GM12872 (cell line): ENCODE measurements around the gene SGCE.

Experiments
- CTCF ChIP-seq: IDR thresholded peaks from 3 replicates; pipeline ENCODE4 v1.5.1; 2011; ENCODE audit warnings: low read depth, mild to moderate bottlenecking, low read length, moderate library complexity; ENCODE audit not compliant: insufficient read depth

The SGCE gene

GRCh38 chr7:94633014-94633341 is 23.0 kb downstream of the SGCE start:
- no peak for TF ChIP-seq CTCF

GRCh38 chr7:94632338-94633013 is 23.5 kb downstream of the SGCE start:
- no peak for TF ChIP-seq CTCF

- TF ChIP-seq CTCF = no peak
These were observed 25.1 kb downstream of the SGCE start for GRCh38 chr7:94630855-94631254.

GRCh38 chr7:94623820-94624219 is 32.1 kb downstream of the SGCE start:
- no peak for TF ChIP-seq CTCF

DNA sequence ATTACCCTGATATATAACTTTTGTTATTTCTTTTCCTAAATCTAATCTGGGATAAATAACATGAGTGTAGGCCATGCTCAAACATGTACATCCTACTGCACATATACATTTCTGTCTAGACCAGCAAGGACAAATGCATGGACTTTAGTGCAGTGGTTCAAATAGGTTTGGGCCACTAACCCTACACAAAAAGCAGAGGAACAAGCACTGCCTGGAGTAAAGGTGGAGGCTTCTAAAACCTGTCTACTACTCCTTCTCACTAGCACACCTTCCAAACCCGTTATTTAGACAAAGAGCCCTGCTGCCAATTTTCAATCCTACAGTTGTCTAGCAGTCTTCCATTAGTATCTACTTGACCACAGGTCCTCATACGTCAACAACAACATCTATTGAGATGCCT is 34.8 kb downstream of the SGCE start:
- TF ChIP-seq CTCF = no peak

DNA sequence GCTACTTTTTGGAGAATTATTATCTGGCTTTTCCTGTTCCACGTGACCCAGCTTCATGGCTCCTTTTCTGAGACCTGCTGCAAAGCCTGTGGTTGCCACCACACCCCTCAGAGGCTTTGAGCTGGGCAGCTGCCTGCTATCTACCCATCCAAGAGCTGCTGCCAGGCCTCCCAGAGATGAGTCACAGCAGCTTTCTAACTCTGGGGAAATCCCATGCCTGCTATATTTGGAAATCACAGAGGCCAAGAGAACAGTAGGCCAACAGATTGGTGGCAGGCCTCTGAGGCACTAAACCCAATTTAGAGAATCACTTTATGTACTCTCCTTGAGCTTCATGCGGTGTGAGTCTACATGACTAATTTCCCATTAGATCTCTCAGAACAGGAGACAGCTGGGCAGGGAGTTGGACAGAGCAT is 35.2 kb downstream of the SGCE start:
- no peak for TF ChIP-seq CTCF

- TF ChIP-seq CTCF = no peak
These were observed 37.8 kb downstream of the SGCE start for GRCh38 chr7:94618126-94618525.

- no peak for TF ChIP-seq CTCF
These were observed 39.1 kb downstream of the SGCE start for GRCh38 chr7:94616855-94617254.
